OCI-LY7 (cell line): ENCODE measurements around the gene FAM118A.

Experiments
- EZH2phosphoT487 ChIP-seq: fragments of 200-600 bp; sonication (generic); IDR thresholded peaks from 2 replicates; pipeline ENCODE4 v1.6.1; 2018; ENCODE audit warnings: low read depth, borderline replicate concordance, mild to moderate bottlenecking, mixed run types, antibody characterized with exemption, low read length, moderate library complexity, mixed read lengths
- TF ChIP-seq, protein P1 (sequence below): fragments of 200-600 bp; sonication (generic); conservative IDR thresholded peaks from 2 replicates; pipeline ENCODE4 v1.5.1; 2014; ENCODE audit warnings: mild to moderate bottlenecking, antibody characterized with exemption, low read length, moderate library complexity, mixed read lengths

DNA sequence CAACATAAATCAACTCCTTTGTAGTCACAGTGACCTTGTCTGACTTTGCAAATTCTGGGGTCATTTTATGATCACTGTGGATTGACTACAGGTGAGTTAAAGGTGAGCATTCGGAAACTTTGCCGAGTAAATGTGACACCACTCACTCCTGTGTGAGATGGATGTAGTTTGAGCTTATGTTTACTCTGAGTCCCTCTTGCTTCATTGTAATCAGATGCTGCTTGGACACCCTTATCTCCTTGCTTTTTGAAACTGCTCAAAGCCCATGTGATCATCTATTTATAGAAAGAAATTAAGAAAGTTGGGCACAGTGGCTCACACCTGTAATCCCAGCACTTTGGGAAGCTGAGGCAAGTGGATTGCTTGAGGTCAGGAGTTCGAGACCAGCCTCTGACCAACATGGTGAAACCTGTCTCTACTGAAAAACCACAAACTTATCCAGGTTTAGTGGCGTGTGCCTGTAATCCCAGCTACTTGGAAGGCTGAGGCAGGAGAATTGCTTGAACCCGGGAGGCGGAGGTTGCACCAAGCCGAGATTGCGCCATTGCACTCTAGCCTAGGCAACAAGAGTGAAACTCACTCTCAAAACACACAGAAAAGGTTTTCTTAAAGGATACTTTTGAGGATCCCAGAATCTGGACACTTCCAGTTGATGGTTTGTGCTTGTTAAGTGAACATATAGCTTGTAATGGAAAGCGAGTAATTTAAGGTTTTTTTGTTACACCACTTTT, 7.2 kb downstream of the FAM118A start:
- TF ChIP-seq, protein P1, sequence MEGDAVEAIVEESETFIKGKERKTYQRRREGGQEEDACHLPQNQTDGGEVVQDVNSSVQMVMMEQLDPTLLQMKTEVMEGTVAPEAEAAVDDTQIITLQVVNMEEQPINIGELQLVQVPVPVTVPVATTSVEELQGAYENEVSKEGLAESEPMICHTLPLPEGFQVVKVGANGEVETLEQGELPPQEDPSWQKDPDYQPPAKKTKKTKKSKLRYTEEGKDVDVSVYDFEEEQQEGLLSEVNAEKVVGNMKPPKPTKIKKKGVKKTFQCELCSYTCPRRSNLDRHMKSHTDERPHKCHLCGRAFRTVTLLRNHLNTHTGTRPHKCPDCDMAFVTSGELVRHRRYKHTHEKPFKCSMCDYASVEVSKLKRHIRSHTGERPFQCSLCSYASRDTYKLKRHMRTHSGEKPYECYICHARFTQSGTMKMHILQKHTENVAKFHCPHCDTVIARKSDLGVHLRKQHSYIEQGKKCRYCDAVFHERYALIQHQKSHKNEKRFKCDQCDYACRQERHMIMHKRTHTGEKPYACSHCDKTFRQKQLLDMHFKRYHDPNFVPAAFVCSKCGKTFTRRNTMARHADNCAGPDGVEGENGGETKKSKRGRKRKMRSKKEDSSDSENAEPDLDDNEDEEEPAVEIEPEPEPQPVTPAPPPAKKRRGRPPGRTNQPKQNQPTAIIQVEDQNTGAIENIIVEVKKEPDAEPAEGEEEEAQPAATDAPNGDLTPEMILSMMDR: no peak
- no peak for TF ChIP-seq EZH2phosphoT487
